Fibroblast of lung (primary cell): ENCODE data around the gene GALP. TPM values are rescaled to one million over a fixed set of nuclear protein-coding genes. Genes with fewer than 3 reads are reported as not detected.

Experiments
- DNase-seq, 2 donors: peaks; one replicate each; pipeline versions ENCODE4 v3.0.0 to v3.0.0-alpha.2; 2010; ENCODE audit warnings: low read depth in 2 of 2
- H2AFZ ChIP-seq: 2 replicates; pipeline ENCODE4 v1.5.1; 2012; ENCODE audit warnings: low read length, control low read depth, inconsistent platforms
- H3K27ac ChIP-seq: 2 replicates; pipeline ENCODE4 v1.5.1; 2011; ENCODE audit warnings: low read length, control low read depth; ENCODE audit not compliant: insufficient read depth
- H3K27me3 ChIP-seq: 2 replicates; pipeline ENCODE4 v1.5.1; 2011; ENCODE audit warnings: mild to moderate bottlenecking, low read length; ENCODE audit not compliant: control insufficient read depth, insufficient read depth
- H3K36me3 ChIP-seq: 2 replicates; pipeline ENCODE4 v1.5.1; 2011; ENCODE audit warnings: low read length; ENCODE audit not compliant: control insufficient read depth, insufficient read depth
- H3K4me1 ChIP-seq: 2 replicates; pipeline ENCODE4 v1.5.1; 2011; ENCODE audit warnings: low read length; ENCODE audit not compliant: control insufficient read depth, insufficient read depth; ENCODE audit errors: extremely low read depth
- H3K4me2 ChIP-seq: 2 replicates; pipeline ENCODE4 v1.5.1; 2011; ENCODE audit warnings: low read length, control low read depth; ENCODE audit not compliant: insufficient read depth; ENCODE audit errors: extremely low read depth
- H3K4me3 ChIP-seq, 4 experiments: fragments of 200-600 bp in 1 of 4; sonication (generic) in 1 of 4; replicated peaks in 1 of 4; 2 replicates each; pipeline ENCODE4 v1.5.1; 2011 to 2016; ENCODE audit warnings: low read length in 4 of 4, low read depth in 3 of 4, mild to moderate bottlenecking in 3 of 4, control low read depth in 2 of 4, inconsistent platforms in 1 of 4, mixed read lengths in 1 of 4; ENCODE audit not compliant: insufficient read depth in 1 of 4; ENCODE audit errors: control extremely low read depth in 1 of 4
- H3K79me2 ChIP-seq: 2 replicates; pipeline ENCODE4 v1.5.1; 2012; ENCODE audit warnings: mild to moderate bottlenecking, low read length, inconsistent platforms; ENCODE audit not compliant: control insufficient read depth, insufficient read depth
- H3K9ac ChIP-seq: 2 replicates; pipeline ENCODE4 v1.5.1; 2011; ENCODE audit warnings: mild to moderate bottlenecking, low read length, control low read depth; ENCODE audit not compliant: insufficient read depth
- H3K9me3 ChIP-seq: 2 replicates; pipeline ENCODE4 v1.5.1; 2012; ENCODE audit warnings: low read depth, low read length; ENCODE audit not compliant: control insufficient read depth, insufficient read depth
- H4K20me1 ChIP-seq: 2 replicates; pipeline ENCODE4 v1.5.1; 2011; ENCODE audit warnings: low read length; ENCODE audit not compliant: control insufficient read depth, insufficient read depth; ENCODE audit errors: extremely low read depth
- EZH2 ChIP-seq: IDR thresholded peaks from 2 replicates; pipeline ENCODE4 v1.5.1; 2012; ENCODE audit warnings: low read length, control low read depth, mild to moderate bottlenecking; ENCODE audit errors: missing control alignments
- polyA plus RNA-seq, 2 donors: library from polyadenylated mRNA; depleted of rRNA in 1 of 2; stranded (reverse) in 1 of 2; unstranded in 1 of 2; fragments of >200 nt; gene quantifications; 2 replicates each; pipeline ENCODE4 v1.2.1, GENCODE V29; 2011 to 2012; ENCODE audit warnings: missing spikeins in 1 of 2
- total RNA-seq: library from RNA; depleted of rRNA; stranded (reverse); fragments of >200 nt; gene quantifications from 2 replicates; pipeline ENCODE4 v1.2.1, GENCODE V29; 2014
- TF ChIP-seq, protein P1 (sequence below), 2 donors: IDR thresholded peaks in 1 of 2; conservative IDR thresholded peaks in 1 of 2; 1 replicate in 1 of 2; 2 replicates in 1 of 2; pipeline ENCODE4 v1.5.1; 2011 to 2012; ENCODE audit warnings: low read length in 2 of 2, control low read depth in 1 of 2, inconsistent platforms in 1 of 2, low read depth in 1 of 2, mild to moderate bottlenecking in 1 of 2

The GALP gene
- total and polyA plus RNA-seq, 2 donors (not counting 1 experiment from before 2014, with no cell fraction given), result not detected

DNA sequence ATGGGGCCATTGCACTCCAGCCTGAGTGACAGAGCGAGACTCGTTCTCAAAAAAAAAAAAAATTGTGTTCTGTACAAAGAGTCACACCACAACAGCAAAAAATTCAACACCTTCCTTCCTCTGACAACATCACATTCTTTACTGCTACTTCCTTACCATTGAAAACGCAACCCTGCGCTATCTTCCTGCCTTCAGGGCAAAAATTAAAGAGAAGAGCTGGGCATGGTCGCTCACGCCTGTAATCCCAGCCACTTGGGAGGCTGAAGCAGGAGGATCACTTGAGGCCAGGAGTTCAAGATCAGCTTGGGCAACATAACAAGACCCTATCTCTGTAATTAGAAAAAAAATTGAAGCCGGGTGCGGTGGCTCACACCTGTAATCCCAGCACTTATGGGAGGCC is 44.2 kb upstream of the GALP start:
- Histone ChIP-seq H3K4me1 (no peaks in the 10 kb centered on the region), H3K9me3 (no peaks in the 10 kb centered on the region), H3K36me3 (no peaks in the 10 kb centered on the region), H3K9ac (no peak overlapping the region), H4K20me1 (no peaks in the 10 kb centered on the region), H3K4me3 (no peak overlapping the region), H2AFZ (no peak overlapping the region), H3K79me2 (no peaks in the 10 kb centered on the region), H3K27ac (no peak overlapping the region), H3K4me2 (no peak overlapping the region), H3K27me3 (no peaks in the 10 kb centered on the region)
- TF ChIP-seq EZH2, result no peak
- TF ChIP-seq, protein P1, sequence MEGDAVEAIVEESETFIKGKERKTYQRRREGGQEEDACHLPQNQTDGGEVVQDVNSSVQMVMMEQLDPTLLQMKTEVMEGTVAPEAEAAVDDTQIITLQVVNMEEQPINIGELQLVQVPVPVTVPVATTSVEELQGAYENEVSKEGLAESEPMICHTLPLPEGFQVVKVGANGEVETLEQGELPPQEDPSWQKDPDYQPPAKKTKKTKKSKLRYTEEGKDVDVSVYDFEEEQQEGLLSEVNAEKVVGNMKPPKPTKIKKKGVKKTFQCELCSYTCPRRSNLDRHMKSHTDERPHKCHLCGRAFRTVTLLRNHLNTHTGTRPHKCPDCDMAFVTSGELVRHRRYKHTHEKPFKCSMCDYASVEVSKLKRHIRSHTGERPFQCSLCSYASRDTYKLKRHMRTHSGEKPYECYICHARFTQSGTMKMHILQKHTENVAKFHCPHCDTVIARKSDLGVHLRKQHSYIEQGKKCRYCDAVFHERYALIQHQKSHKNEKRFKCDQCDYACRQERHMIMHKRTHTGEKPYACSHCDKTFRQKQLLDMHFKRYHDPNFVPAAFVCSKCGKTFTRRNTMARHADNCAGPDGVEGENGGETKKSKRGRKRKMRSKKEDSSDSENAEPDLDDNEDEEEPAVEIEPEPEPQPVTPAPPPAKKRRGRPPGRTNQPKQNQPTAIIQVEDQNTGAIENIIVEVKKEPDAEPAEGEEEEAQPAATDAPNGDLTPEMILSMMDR (conservative IDR thresholded peaks at IDR 0.05 in 1 of 2, IDR thresholded peaks at IDR 0.05 in 1 of 2; ENCODE audit: low read depth in 1 of 2, low read length in 2 of 2), result no peak
- no peak for DNase-seq

- Histone ChIP-seq H3K27ac (no peak overlapping the region), H3K9ac (no peak overlapping the region), H3K27me3 (no peaks in the 10 kb centered on the region), H3K4me2 (peak overlapping the region; percentile 20), H4K20me1 (no peaks in the 10 kb centered on the region), H3K4me3 (peak overlapping the region in 1 of 4 experiments; percentile 34), H3K79me2 (no peaks in the 10 kb centered on the region), H2AFZ (no peak overlapping the region), H3K9me3 (no peaks in the 10 kb centered on the region), H3K36me3 (no peaks in the 10 kb centered on the region), H3K4me1 (no peaks in the 10 kb centered on the region)
- no peak for TF ChIP-seq EZH2
- TF ChIP-seq, protein P1 (conservative IDR thresholded peaks at IDR 0.05 in 1 of 2, IDR thresholded peaks at IDR 0.05 in 1 of 2; ENCODE audit: low read depth in 1 of 2, low read length in 2 of 2), result no peak
- peak; percentile 70 to 72 for DNase-seq
These were observed 43.4 kb upstream of the GALP start for GRCh38 chr19:56132316-56132822.

DNA sequence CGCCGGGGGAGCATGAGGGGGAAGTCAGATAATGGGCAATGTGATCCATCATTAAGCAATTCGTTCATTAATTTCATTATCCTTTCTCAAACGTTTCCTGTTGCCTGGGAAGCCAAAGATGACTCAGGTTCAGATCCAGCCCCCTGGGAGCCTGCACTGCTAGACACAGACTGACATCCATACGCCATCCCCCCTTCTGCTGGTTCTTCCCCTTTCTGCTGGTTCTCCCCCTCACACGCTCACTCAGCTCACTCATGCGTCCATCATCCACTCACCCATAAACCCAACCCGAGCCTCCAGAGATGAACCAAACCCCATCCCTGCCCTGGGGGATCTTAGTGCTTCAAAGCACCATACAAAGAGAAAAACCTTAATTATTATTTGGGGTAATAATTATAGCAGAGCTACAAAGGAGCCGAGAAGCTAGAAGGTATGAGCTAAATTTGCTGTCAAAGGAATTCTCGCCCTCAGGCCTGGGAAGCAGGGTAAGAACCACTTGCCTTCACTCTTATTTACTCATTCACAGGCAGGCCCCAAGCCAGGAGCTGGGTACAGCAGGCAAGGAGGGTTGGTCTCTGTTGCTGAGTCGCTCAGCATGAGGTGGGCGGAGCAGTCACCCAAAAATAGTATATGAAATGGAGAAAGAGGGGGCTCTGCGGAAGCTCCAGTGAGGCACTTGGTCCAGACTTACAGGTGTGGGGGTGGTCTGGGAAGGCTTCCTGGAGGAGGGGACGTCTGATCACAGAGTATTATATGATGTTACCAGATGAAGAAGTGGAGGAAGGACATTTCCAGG is 41.8 kb upstream of the GALP start:
- Histone ChIP-seq H3K9me3 (no peaks in the 10 kb centered on the region), H3K36me3 (no peaks in the 10 kb centered on the region), H3K27ac (no peak overlapping the region), H3K27me3 (no peaks in the 10 kb centered on the region), H2AFZ (no peak overlapping the region), H3K79me2 (no peaks in the 10 kb centered on the region), H3K4me1 (no peaks in the 10 kb centered on the region), H3K4me3 (no peak overlapping the region), H4K20me1 (no peaks in the 10 kb centered on the region), H3K9ac (no peak overlapping the region), H3K4me2 (no peak overlapping the region)
- TF ChIP-seq, protein P1 (conservative IDR thresholded peaks at IDR 0.05 in 1 of 2, IDR thresholded peaks at IDR 0.05 in 1 of 2; ENCODE audit: low read depth in 1 of 2, low read length in 2 of 2), result no peak
- TF ChIP-seq EZH2, result no peak
- no peak for DNase-seq
